Naive thymus-derived CD4-positive, alpha-beta T cell (primary cell): ENCODE measurements around the gene MLLT1. TPM values are rescaled to one million over a fixed set of nuclear protein-coding genes. Genes with fewer than 3 reads are reported as not detected.
A peak's percentile ranks its signal among the peaks of the same experiment; 100 is the strongest.

Source experiments
- ATAC-seq: fragments of 150-1000 bp; cut with Tn5 transposase; 2 replicates; pipeline ENCODE4 v1.10.0; 2021; ENCODE audit warnings: mild to moderate bottlenecking, moderate library complexity
- CTCF ChIA-PET: fragments of 350-600 bp; sonication (Branson Sonifier 250); formaldehyde crosslinking; loops from one replicate; lab custom pipeline; 2021; ENCODE audit warnings: antibody characterized with exemption; lab: Charles Lee
- POLR2A ChIA-PET: fragments of 350-600 bp; sonication (Branson Sonifier 250); formaldehyde crosslinking; loops from one replicate; lab custom pipeline; 2021; ENCODE audit warnings: antibody characterized with exemption, inconsistent platforms; lab: Charles Lee
- DNase-seq, 9 donors: peaks; one replicate each; pipeline versions ENCODE4 v3.0.0 to v3.0.0-alpha.2; 2020 to 2022; ENCODE audit warnings: mixed read lengths in 1 of 9
- H3K27ac ChIP-seq: one replicate; pipeline ENCODE4 v1.7.0; 2013; ENCODE audit warnings: mild to moderate bottlenecking, low read depth, low read length, moderate library complexity
- H3K27me3 ChIP-seq, 2 donors: one replicate each; pipeline ENCODE4 v1.7.0; 2013; ENCODE audit warnings: low read length in 2 of 2, mild to moderate bottlenecking in 2 of 2, moderate library complexity in 2 of 2; ENCODE audit not compliant: control insufficient read depth in 2 of 2, insufficient read depth in 2 of 2
- H3K36me3 ChIP-seq, 3 experiments: 1 replicate in 2 of 3; 2 replicates in 1 of 3; pipeline ENCODE4 v1.7.0; 2013; ENCODE audit warnings: low read length in 3 of 3, mild to moderate bottlenecking in 3 of 3, moderate library complexity in 1 of 3; ENCODE audit not compliant: insufficient read depth in 3 of 3, control insufficient read depth in 2 of 3
- H3K4me1 ChIP-seq, 2 donors: one replicate each; pipeline ENCODE4 v1.7.0; 2013; ENCODE audit warnings: low read length in 2 of 2, mild to moderate bottlenecking in 2 of 2, moderate library complexity in 1 of 2; ENCODE audit not compliant: control insufficient read depth in 2 of 2, insufficient read depth in 2 of 2
- H3K4me3 ChIP-seq: 2 replicates; pipeline ENCODE4 v1.7.0; 2013; ENCODE audit warnings: mild to moderate bottlenecking, low read length
- H3K9me3 ChIP-seq, 3 experiments: 1 replicate in 2 of 3; 2 replicates in 1 of 3; pipeline ENCODE4 v1.7.0; 2013; ENCODE audit warnings: low read length in 3 of 3; ENCODE audit not compliant: control insufficient read depth in 2 of 3
- H3K27ac Mint-ChIP-seq, 9 donors: one replicate each; pipeline ENCODE4 v1.8.0; 2020 to 2022; ENCODE audit warnings: mixed read lengths in 9 of 9, mild to moderate bottlenecking in 8 of 9, moderate library complexity in 5 of 9, inconsistent platforms in 2 of 9
- H3K27me3 Mint-ChIP-seq, 5 donors: one replicate each; pipeline ENCODE4 v1.8.0; 2021 to 2022; ENCODE audit warnings: mixed read lengths in 5 of 5, mild to moderate bottlenecking in 1 of 5
- H3K36me3 Mint-ChIP-seq, 5 donors: one replicate each; pipeline ENCODE4 v1.8.0; 2020 to 2022; ENCODE audit warnings: mixed read lengths in 5 of 5, mild to moderate bottlenecking in 3 of 5, inconsistent platforms in 1 of 5
- H3K4me1 Mint-ChIP-seq, 7 donors: one replicate each; pipeline ENCODE4 v1.8.0; 2020 to 2022; ENCODE audit warnings: mixed read lengths in 7 of 7, mild to moderate bottlenecking in 3 of 7, inconsistent platforms in 1 of 7
- H3K4me3 Mint-ChIP-seq, 10 donors: one replicate each; pipeline ENCODE4 v1.8.0; 2020 to 2022; ENCODE audit warnings: mild to moderate bottlenecking in 10 of 10, mixed read lengths in 10 of 10, moderate library complexity in 6 of 10, inconsistent platforms in 2 of 10
- H3K9me3 Mint-ChIP-seq, 11 donors: one replicate each; pipeline ENCODE4 v1.8.0; 2020 to 2022; ENCODE audit warnings: mixed read lengths in 11 of 11, mild to moderate bottlenecking in 4 of 11, inconsistent platforms in 1 of 11, moderate library complexity in 1 of 11
- intact Hi-C, 2 donors: fragments of 100-400 bp; cut with micrococcal nuclease; formaldehyde crosslinking; loops; one replicate each; pipeline ENCODE4 v1.15.1; 2023
- polyA plus RNA-seq, 2 donors: library from polyadenylated mRNA; unstranded; fragments of 300-500 nt; fragmentation: Illumina TruSeq; gene quantifications; one replicate each; pipeline ENCODE4 v1.2.3, GENCODE V29; 2021
- total RNA-seq, 6 experiments: library from RNA in 5 of 6; stranded (reverse) in 5 of 6; gene quantifications; 1 replicate in 5 of 6; 2 replicates in 1 of 6; pipeline ENCODE4 v1.2.3 and lab custom pipeline; 2021 to 2026

MLLT1 gene
- total and polyA plus RNA-seq, 7 experiments from 2014 or later, result 0.57 to 47.5 (median 37.5) TPM

- Histone ChIP-seq H3K27me3 (no peaks in the 10 kb centered on the region), H3K27ac (no peak overlapping the region), H3K4me1 (peaks cover 0 to 1% of the 10 kb centered on the region in 2 donors), H3K9me3 (no peaks in the 10 kb centered on the region), H3K4me3 (no peak overlapping the region), H3K36me3 (peaks cover 0 to 37% (median 5%) of the 10 kb centered on the region in 3 experiments)
- H3K27me3 Mint-ChIP-seq, result no peaks in the 10 kb centered on the region
- H3K4me1 Mint-ChIP-seq, result peaks cover 26 to 77% (median 59%) of the 10 kb centered on the region in 7 donors
- no peaks in the 10 kb centered on the region for H3K9me3 Mint-ChIP-seq
- ChIA-PET POLR2A (no interaction called here), CTCF (no interaction called here)
- intact Hi-C loops, result no loop called here
- H3K36me3 Mint-ChIP-seq, result peaks cover 1 to 24% (median 4%) of the 10 kb centered on the region in 5 donors
- H3K27ac Mint-ChIP-seq, result peak overlapping the region in 7 of 9 donors; percentile 11 to 86 (median 54)
- ATAC-seq (no peak), DNase-seq (no peak)
- peak overlapping the region in 1 of 10 donors; percentile 0 for H3K4me3 Mint-ChIP-seq
These were observed 7.4 kb downstream of the MLLT1 start for GRCh38 chr19:6272411-6272791.

GRCh38 chr19:6271721-6272410, 7.9 kb downstream of the MLLT1 start:
- H3K4me3 ChIP-seq, result no peak overlapping the region
- Mint-ChIP-seq H3K9me3 (no peaks in the 10 kb centered on the region), H3K4me3 (peak overlapping the region in 1 of 10 donors; percentile 0), H3K36me3 (peaks cover 1 to 24% (median 4%) of the 10 kb centered on the region in 5 donors), H3K4me1 (peaks cover 21 to 75% (median 56%) of the 10 kb centered on the region in 7 donors), H3K27ac (peak overlapping the region in 7 of 9 donors; percentile 11 to 86 (median 54)), H3K27me3 (no peaks in the 10 kb centered on the region)
- CTCF ChIA-PET, result interaction anchor here (1.0 kb wide), 1 partner anchor 12 kb away, joined by 3 read pairs; no protein-coding TSS in a partner anchor
- H3K9me3 ChIP-seq, result no peaks in the 10 kb centered on the region
- H3K4me1 ChIP-seq, result no peaks in the 10 kb centered on the region
- DNase-seq (no peak), ATAC-seq (no peak)
- H3K27ac ChIP-seq, result no peak overlapping the region
- H3K27me3 ChIP-seq, result no peaks in the 10 kb centered on the region
- intact Hi-C loops, result no loop called here
- peaks cover 0 to 42% (median 5%) of the 10 kb centered on the region in 3 experiments for H3K36me3 ChIP-seq
- POLR2A ChIA-PET, result no interaction called here

- H3K27ac ChIP-seq, result no peak overlapping the region
- peaks cover 4 to 27% (median 8%) of the 10 kb centered on the region in 5 donors for H3K36me3 Mint-ChIP-seq
These were observed 8.5 kb downstream of the MLLT1 start for GRCh38 chr19:6271251-6271650.

DNA sequence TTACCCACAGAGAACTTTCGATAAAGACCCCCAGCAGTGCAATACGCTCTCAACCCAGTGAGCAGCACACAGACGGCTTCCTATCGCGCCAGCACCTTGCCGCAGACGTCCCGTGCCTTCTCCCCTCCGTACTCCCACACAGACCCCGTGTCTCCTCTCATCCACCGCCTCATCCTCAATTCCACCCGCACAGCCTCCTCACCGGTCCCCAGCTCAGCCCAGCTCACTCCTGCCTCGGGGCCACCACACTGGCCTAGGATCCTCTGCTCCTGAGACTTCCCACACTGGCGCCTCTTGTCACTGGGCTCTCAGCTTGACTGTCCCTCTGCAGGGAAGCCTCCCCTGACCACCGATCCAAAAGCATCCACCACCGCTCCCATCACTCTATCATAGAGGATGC, 9.0 kb downstream of the MLLT1 start:
- H3K4me3 Mint-ChIP-seq, result no peak overlapping the region
- H3K9me3 Mint-ChIP-seq, result no peaks in the 10 kb centered on the region
- DNase-seq (no peak), ATAC-seq (no peak)
- H3K4me3 ChIP-seq, result no peak overlapping the region
- no peaks in the 10 kb centered on the region for H3K4me1 ChIP-seq
- H3K36me3 ChIP-seq, result peaks cover 0 to 42% (median 5%) of the 10 kb centered on the region in 3 experiments
- H3K27me3 Mint-ChIP-seq, result no peaks in the 10 kb centered on the region
- no peaks in the 10 kb centered on the region for H3K27me3 ChIP-seq
- H3K36me3 Mint-ChIP-seq, result peaks cover 4 to 27% (median 8%) of the 10 kb centered on the region in 5 donors
- H3K27ac ChIP-seq, result no peak overlapping the region
- peak overlapping the region in 3 of 9 donors; percentile 48 to 68 (median 62) for H3K27ac Mint-ChIP-seq
- H3K4me1 Mint-ChIP-seq, result peaks cover 11 to 64% (median 49%) of the 10 kb centered on the region in 7 donors
- ChIA-PET CTCF (interaction anchor here (0.5 to 1.0 kb wide), 2 partner anchors 13 to 1580 kb away, joined by 3 read pairs; no protein-coding TSS in a partner anchor), POLR2A (interaction anchor here (1.1 kb wide), 1 partner anchor 20 kb away, joined by 4 read pairs; no protein-coding TSS in a partner anchor)
- intact Hi-C loops, result no loop called here
- H3K9me3 ChIP-seq, result no peaks in the 10 kb centered on the region

More at GRCh38 chr19:6271251-6271650, 8.5 kb downstream of the MLLT1 start:
- Mint-ChIP-seq H3K9me3 (no peaks in the 10 kb centered on the region), H3K4me1 (peaks cover 16 to 69% (median 53%) of the 10 kb centered on the region in 7 donors), H3K27me3 (no peaks in the 10 kb centered on the region), H3K27ac (peak overlapping the region in 2 of 9 donors; percentile 59 to 68), H3K4me3 (no peak overlapping the region)
- Histone ChIP-seq H3K27me3 (no peaks in the 10 kb centered on the region), H3K4me1 (no peaks in the 10 kb centered on the region), H3K9me3 (no peaks in the 10 kb centered on the region), H3K4me3 (no peak overlapping the region), H3K36me3 (peaks cover 0 to 42% (median 5%) of the 10 kb centered on the region in 3 experiments)
- intact Hi-C loops, result no loop called here
- ChIA-PET CTCF (interaction anchor here (0.5 to 1.0 kb wide), 2 partner anchors 12 to 1579 kb away, joined by 3 read pairs; no protein-coding TSS in a partner anchor), POLR2A (interaction anchor here (1.1 kb wide), 1 partner anchor 20 kb away, joined by 4 read pairs; no protein-coding TSS in a partner anchor)
- ATAC-seq (no peak), DNase-seq (no peak)

DNA sequence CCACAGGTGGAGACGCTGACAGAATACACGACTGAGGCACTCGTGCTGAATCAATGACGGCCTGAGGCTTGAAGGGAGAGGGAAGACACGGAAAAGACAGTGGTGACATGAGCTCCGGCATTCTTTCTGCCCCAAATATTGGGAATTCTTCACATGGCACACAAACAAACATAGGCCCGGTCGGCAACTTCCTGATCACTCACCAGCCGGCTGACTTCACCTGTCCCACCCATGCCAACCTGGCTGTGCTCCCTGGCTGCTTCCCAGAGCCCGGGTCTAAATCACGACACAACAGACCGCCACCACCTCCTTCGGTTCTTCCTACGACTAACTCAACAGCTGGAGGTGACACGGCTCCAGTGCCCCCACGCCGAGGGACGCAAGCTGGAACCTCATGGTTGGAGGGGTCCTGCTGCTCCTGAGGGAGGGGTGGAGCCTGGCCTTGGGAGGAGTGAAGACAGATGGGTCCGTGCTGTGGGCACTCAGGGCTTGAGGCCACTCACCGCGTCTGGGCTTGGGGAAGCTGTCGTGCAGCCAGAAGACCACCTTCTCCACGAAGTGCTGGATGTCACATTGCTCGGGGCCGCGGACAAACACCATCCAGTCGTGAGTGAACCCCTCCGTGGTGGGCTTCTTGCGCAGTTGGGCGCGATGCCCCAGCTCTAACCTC, 9.6 kb downstream of the MLLT1 start:
- H3K36me3 ChIP-seq, result peaks cover 0 to 42% (median 5%) of the 10 kb centered on the region in 3 experiments

DNA sequence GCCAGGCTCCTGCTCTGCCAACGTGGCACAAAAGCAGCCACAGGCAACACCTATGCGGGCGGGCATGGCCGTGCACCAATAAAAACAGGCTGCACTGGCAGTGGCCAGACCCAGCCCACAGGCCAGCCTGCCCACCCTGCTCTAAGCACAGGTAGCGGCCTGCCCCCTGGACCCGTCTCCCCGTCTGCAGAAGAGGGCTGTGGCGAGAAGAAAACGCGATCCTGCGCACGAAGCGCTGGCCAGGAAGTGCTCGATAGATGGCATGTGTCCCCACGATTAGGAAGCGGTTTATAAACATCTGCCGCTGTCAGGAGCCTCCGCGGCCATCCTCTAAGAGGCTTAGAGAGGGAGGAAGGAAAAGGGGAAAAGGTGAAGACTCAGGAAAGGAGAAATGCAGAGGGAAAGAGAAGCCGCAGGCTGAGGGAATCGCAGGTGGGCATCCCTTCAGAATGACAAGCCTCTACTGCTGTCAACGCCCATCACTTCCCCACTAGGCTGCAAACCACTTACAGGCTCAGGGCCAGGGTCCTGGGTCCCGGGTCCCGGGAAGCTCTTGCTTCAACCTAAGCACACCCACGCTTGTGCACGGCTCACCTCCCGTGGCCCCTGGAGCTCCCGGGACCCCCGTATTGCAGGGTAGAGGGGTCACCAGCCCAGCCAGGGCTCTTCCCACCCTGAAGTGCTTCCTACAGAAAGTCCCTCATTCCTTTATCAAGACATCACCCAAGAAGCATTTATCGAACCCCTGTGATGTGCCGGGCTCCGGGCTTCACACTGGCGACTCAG, 10.5 kb downstream of the MLLT1 start:
- ChIA-PET POLR2A (no interaction called here), CTCF (no interaction called here)
- Mint-ChIP-seq H3K4me3 (no peak overlapping the region), H3K27me3 (no peaks in the 10 kb centered on the region), H3K9me3 (no peaks in the 10 kb centered on the region), H3K27ac (peak overlapping the region in 4 of 9 donors; percentile 21 to 60 (median 54)), H3K36me3 (peaks cover 4 to 27% (median 8%) of the 10 kb centered on the region in 5 donors), H3K4me1 (peaks cover 8 to 51% (median 37%) of the 10 kb centered on the region in 7 donors)
- Histone ChIP-seq H3K9me3 (no peaks in the 10 kb centered on the region), H3K4me1 (no peaks in the 10 kb centered on the region), H3K4me3 (no peak overlapping the region), H3K27me3 (no peaks in the 10 kb centered on the region), H3K36me3 (peaks cover 0 to 45% (median 5%) of the 10 kb centered on the region in 3 experiments), H3K27ac (no peak overlapping the region)
- intact Hi-C loops, result no loop called here
- no peak for DNase-seq
- no peak for ATAC-seq

More for the DNA sequence above, 9.6 kb downstream of the MLLT1 start:
- ATAC-seq (no peak), DNase-seq (no peak)
- CTCF ChIA-PET, result no interaction called here
- Mint-ChIP-seq H3K27ac (peak overlapping the region in 2 of 9 donors; percentile 47 to 83), H3K9me3 (no peaks in the 10 kb centered on the region), H3K4me1 (peaks cover 8 to 58% (median 42%) of the 10 kb centered on the region in 7 donors), H3K27me3 (no peaks in the 10 kb centered on the region), H3K36me3 (peaks cover 4 to 27% (median 8%) of the 10 kb centered on the region in 5 donors), H3K4me3 (no peak overlapping the region)
- Histone ChIP-seq H3K27me3 (no peaks in the 10 kb centered on the region), H3K4me1 (no peaks in the 10 kb centered on the region), H3K4me3 (no peak overlapping the region), H3K9me3 (no peaks in the 10 kb centered on the region), H3K27ac (no peak overlapping the region)
- intact Hi-C loops, result no loop called here
- POLR2A ChIA-PET, result interaction anchor here (1.1 kb wide), 1 partner anchor 19 kb away, joined by 4 read pairs; no protein-coding TSS in a partner anchor
